GM12864 (cell line): ENCODE measurements around the gene CDH4.

Experiments
- DNase-seq: peaks from one replicate; pipeline ENCODE4 v3.0.0-alpha.2; 2011; ENCODE audit warnings: low read depth
- H3K4me3 ChIP-seq: 2 replicates; pipeline ENCODE4 v1.5.1; 2011; ENCODE audit warnings: mild to moderate bottlenecking, low read depth, low read length, control low read depth
- CTCF ChIP-seq: IDR thresholded peaks from 2 replicates; pipeline ENCODE4 v1.5.1; 2011; ENCODE audit warnings: low read depth, mild to moderate bottlenecking, moderate library complexity, low read length, control low read depth, inconsistent platforms; ENCODE audit errors: missing control alignments

The CDH4 gene

GRCh38 chr20:61370841-61371303 is 118.8 kb downstream of the CDH4 start:
- DNase-seq: no peak
- no peak for TF ChIP-seq CTCF

DNA sequence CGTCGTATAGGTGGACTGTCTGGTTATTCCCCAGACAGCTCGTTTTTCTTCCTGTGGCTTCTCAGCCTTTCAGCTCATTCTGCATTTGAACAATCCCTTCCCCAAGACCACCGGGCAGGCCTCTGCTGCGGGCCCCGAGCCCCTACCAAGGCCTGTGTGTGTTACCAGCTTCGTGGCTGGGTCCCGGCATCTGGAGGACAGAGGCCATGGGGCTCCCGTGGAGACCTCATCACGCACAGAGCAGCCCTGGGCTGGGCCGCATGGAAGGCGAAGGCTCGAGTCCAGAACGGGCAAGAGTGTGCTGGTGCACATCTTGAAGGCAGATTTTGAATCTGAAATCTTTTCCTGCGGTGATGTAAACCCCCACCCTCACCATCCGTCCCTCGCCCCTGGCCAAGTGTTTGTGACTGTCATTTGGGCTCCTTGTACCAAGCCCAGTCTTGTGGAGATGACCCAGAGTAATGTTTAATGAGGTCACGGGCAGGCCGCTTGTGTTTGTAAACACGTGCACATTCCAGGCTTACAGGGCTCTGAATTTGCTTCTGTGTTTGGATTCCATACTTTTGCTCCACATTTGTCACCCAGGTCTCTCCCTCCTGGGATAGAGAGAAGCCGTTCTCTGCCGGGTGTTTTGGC is 119.6 kb downstream of the CDH4 start:
- no peak for DNase-seq
- no peak overlapping the region for H3K4me3 ChIP-seq
- TF ChIP-seq CTCF: no peak

More at GRCh38 chr20:61370841-61371303, 118.8 kb downstream of the CDH4 start:
- H3K4me3 ChIP-seq: no peak overlapping the region

DNA sequence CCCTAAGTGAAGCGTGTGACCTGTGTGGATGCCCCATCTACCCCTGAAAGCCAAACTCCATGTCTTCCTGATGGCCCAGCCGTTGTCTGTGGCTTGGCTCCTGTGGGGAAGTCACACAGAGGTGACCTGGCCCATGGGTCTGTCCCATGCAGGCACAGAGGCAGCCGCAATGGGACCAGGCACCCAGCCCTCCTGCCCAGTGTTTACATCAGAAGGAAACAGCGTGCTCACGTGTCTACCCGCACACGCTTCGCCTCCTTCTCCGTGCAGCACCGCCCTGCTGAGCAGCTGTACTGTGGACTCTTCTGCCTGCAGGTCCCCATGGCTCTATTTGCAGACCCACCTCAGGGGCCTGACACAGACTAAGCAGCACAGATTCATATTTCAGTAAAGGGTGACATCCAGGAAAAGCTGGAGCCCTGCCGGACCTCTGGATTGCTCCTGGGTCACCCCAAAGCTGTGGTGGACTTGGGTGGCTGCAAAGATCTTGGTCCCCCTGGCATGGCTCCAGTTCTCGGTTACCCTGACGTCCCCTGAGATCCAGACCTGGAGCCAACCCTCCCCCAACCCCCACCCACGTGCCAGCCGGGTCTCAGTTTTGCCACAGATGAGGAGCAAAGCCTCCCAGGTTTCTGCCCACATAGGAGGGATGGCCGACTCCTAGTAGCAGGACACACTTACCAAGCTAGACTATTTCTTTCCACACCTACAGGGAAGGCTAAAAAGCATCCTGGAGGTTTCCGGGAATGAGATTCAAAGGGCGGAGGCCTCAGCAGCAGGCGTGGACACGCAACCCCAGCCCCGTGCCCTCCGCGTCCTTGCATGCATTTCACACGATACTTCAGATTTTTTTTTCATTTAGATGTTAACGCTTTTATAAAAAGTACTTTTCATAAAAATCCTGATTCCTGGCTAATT is 120.3 kb downstream of the CDH4 start:
- no peak for TF ChIP-seq CTCF
- H3K4me3 ChIP-seq: no peak overlapping the region
- DNase-seq: no peak

GRCh38 chr20:61373055-61373399 is 121.0 kb downstream of the CDH4 start:
- no peak overlapping the region for H3K4me3 ChIP-seq
- TF ChIP-seq CTCF: no peak
- no peak for DNase-seq

DNA sequence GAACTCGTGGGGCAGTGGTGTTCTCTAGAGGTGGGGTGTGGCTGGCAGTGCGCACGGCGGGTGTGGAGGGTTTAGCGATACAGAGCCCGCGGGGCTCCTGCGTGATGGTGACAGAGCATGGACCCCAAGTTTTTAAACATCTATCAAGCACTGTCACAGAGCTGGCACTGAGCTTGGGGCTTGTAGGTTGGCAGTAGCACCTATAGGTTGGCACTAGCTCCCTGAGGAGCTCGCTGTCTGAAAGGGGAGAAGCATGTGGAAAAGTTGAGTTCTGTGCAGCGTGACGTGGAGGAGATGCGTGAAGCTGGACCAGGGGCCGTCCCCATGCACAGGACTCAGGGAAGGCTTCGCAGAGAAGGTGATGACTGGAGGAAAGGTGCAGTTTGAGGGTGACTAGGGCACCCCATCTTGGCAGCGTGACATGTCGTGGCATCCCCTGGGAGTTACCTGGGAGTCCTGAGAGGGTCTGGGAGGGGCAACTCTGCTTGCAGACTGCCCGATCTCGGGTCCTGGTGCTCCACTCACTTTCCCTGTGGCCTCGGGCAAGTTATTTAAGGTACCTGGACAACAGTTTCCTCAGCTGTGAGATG is 122.0 kb downstream of the CDH4 start:
- no peak overlapping the region for H3K4me3 ChIP-seq
- DNase-seq: no peak
- no peak for TF ChIP-seq CTCF

GRCh38 chr20:61376541-61377240 is 124.6 kb downstream of the CDH4 start:
- no peak for TF ChIP-seq CTCF
- DNase-seq: no peak
- no peak overlapping the region for H3K4me3 ChIP-seq
